CD4-positive, alpha-beta T cell treated with Interleukin-17A for 4 hours (primary cell): ENCODE results near the gene PPT2.
A peak's percentile ranks its signal among the peaks of the same experiment; 100 is the strongest.

Experiments
- DNase-seq: peaks from one replicate; pipeline ENCODE4 v3.0.0-alpha.2; 2020; ENCODE audit warnings: mixed read lengths

The PPT2 gene

GRCh38 chr6:32152769-32153563 lies 975 bp upstream of the PPT2 start:
- no peak for DNase-seq

GRCh38 chr6:32154514-32155161 lies 697 bp downstream of the PPT2 start:
- peak; percentile 76 for DNase-seq

- no peak for DNase-seq
Observed at GRCh38 chr6:32156891-32157290, 3.0 kb downstream of the PPT2 start.

GRCh38 chr6:32158052-32158451 lies 4.1 kb downstream of the PPT2 start:
- no peak for DNase-seq

GRCh38 chr6:32163559-32164258 lies 9.8 kb downstream of the PPT2 start:
- DNase-seq: no peak

- no peak for DNase-seq
Observed at GRCh38 chr6:32164295-32164694, 10.4 kb downstream of the PPT2 start, which contains the start of gene EGFL8. EGFL8 (plus strand) TSS chr6:32164595; CDS start chr6:32166166, 1,571 bp downstream.

GRCh38 chr6:32166411-32167061 lies 12.6 kb downstream of the PPT2 start:
- DNase-seq: no peak

- DNase-seq: no peak
Observed at GRCh38 chr6:32167154-32167760, 13.3 kb downstream of the PPT2 start.

GRCh38 chr6:32167761-32168262 lies 13.9 kb downstream of the PPT2 start:
- DNase-seq: no peak

GRCh38 chr6:32168350-32168749 lies 14.4 kb downstream of the PPT2 start:
- no peak for DNase-seq

GRCh38 chr6:32168807-32169591 lies 15.1 kb downstream of the PPT2 start:
- DNase-seq: no peak

GRCh38 chr6:32170294-32170693 lies 16.4 kb downstream of the PPT2 start:
- no peak for DNase-seq

- DNase-seq: no peak
Observed at GRCh38 chr6:32171234-32171633, 17.3 kb downstream of the PPT2 start.

- no peak for DNase-seq
Observed at GRCh38 chr6:32173051-32173727, 19.2 kb downstream of the PPT2 start.

- no peak for DNase-seq
Observed at GRCh38 chr6:32174416-32174815, 20.5 kb downstream of the PPT2 start.

- no peak for DNase-seq
Observed at GRCh38 chr6:32175322-32175710, 21.4 kb downstream of the PPT2 start.

- DNase-seq: peak; percentile 96
Observed at GRCh38 chr6:32175711-32176475, 22.0 kb downstream of the PPT2 start, which contains the start of gene AGPAT1. AGPAT1 (minus strand) TSS chr6:32176084; CDS start chr6:32171496, 4,588 bp downstream.

- DNase-seq: no peak
Observed at GRCh38 chr6:32176476-32177182, 22.7 kb downstream of the PPT2 start.

- peak; percentile 57 for DNase-seq
Observed at GRCh38 chr6:32177183-32177787, 23.3 kb downstream of the PPT2 start.
